A549 (cell line): ENCODE data around the gene PICK1.

ENCODE experiments used
- CBX8 ChIP-seq: fragments of 200-600 bp; sonication (generic); IDR thresholded peaks from 2 replicates; pipeline ENCODE4 v1.6.1; 2016
- POLR2A ChIP-seq: IDR thresholded peaks from 2 replicates; pipeline ENCODE4 v1.6.1; 2012; ENCODE audit warnings: mild to moderate bottlenecking, low read length
- RAD21 ChIP-seq, 2 experiments: fragments of >200 bp in 1 of 2; sonication (Bioruptor Twin) in 1 of 2; formaldehyde crosslinking in 1 of 2; IDR thresholded peaks in 1 of 2; conservative IDR thresholded peaks in 1 of 2; 2 replicates in 1 of 2; 3 replicates in 1 of 2; pipeline ENCODE4 v1.6.1; 2012 to 2018; ENCODE audit warnings: inconsistent platforms in 1 of 2
- RNF2 ChIP-seq: fragments of 200-600 bp; sonication (generic); IDR thresholded peaks from 2 replicates; pipeline ENCODE4 v1.6.1; 2016; ENCODE audit warnings: low read depth, mild to moderate bottlenecking, antibody characterized with exemption, moderate library complexity, borderline replicate concordance
- TF ChIP-seq, protein P1 (sequence below): fragments of 200-600 bp; sonication (generic); IDR thresholded peaks from 2 replicates; pipeline ENCODE4 v1.6.1; 2016; ENCODE audit warnings: antibody characterized with exemption, mild to moderate bottlenecking, moderate library complexity
- TF ChIP-seq, protein P2 (sequence below): fragments of >200 bp; sonication (Bioruptor Twin); formaldehyde crosslinking; IDR thresholded peaks from 3 replicates; pipeline ENCODE4 v1.5.1; 2016

DNA sequence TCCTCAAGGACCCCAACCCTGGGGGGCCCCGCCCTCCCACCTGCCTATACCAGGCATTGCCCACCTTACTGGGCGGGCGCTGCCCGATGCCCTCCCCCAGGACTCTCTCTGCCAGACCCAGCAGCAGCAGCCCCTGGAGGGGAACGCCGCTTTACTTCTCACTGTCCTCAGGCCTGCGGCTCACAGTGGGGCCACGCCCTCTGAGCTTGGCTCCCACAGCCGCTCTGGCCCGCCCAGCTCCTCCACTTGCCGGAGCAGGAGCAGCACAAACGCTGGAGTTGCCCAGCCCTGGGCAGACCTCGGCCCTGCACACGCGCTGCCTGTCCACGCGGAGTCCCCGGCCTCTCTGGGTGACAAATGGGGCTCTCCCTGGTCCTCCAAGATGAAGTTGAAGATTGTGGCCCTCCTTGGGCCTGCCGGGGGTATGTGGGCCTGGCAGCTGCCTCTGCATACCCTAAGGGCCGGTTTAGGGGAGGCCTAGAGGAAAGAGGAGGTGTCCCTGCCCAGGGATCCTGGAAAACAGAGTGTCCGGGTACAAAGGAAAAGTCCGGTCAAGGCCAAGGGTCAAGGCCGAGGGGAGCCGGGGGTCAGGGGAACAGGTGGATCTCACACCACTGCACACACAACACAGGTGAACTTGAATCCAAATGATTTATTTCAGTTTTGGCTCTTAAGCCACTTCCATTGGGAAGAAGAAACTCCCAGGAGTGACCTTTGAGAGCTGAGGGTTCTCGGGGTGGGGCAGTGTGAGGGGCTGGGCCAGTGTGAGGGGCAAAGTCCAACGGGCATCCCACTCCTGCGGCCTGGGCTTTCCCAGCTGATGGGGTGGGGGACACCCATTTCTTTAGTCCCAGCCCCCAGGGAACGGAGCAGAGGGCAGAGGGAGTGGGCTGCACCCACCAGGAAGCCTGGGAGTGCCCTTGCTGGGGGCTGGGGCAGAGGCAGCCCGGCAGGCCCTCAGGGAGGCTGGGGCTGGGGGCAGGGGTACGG lies 54.0 kb downstream of the PICK1 start:
- 0 out of 2 replicates have a peak, but pooled peaks have one; percentile 7 for TF ChIP-seq POLR2A
- no peak for TF ChIP-seq RAD21 (conservative IDR thresholded peaks at IDR 0.05 in 1 of 2, IDR thresholded peaks at IDR 0.05 in 1 of 2)
- TF ChIP-seq CBX8: no peak
- TF ChIP-seq, protein P1, sequence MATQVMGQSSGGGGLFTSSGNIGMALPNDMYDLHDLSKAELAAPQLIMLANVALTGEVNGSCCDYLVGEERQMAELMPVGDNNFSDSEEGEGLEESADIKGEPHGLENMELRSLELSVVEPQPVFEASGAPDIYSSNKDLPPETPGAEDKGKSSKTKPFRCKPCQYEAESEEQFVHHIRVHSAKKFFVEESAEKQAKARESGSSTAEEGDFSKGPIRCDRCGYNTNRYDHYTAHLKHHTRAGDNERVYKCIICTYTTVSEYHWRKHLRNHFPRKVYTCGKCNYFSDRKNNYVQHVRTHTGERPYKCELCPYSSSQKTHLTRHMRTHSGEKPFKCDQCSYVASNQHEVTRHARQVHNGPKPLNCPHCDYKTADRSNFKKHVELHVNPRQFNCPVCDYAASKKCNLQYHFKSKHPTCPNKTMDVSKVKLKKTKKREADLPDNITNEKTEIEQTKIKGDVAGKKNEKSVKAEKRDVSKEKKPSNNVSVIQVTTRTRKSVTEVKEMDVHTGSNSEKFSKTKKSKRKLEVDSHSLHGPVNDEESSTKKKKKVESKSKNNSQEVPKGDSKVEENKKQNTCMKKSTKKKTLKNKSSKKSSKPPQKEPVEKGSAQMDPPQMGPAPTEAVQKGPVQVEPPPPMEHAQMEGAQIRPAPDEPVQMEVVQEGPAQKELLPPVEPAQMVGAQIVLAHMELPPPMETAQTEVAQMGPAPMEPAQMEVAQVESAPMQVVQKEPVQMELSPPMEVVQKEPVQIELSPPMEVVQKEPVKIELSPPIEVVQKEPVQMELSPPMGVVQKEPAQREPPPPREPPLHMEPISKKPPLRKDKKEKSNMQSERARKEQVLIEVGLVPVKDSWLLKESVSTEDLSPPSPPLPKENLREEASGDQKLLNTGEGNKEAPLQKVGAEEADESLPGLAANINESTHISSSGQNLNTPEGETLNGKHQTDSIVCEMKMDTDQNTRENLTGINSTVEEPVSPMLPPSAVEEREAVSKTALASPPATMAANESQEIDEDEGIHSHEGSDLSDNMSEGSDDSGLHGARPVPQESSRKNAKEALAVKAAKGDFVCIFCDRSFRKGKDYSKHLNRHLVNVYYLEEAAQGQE: no peak
- TF ChIP-seq, protein P2, sequence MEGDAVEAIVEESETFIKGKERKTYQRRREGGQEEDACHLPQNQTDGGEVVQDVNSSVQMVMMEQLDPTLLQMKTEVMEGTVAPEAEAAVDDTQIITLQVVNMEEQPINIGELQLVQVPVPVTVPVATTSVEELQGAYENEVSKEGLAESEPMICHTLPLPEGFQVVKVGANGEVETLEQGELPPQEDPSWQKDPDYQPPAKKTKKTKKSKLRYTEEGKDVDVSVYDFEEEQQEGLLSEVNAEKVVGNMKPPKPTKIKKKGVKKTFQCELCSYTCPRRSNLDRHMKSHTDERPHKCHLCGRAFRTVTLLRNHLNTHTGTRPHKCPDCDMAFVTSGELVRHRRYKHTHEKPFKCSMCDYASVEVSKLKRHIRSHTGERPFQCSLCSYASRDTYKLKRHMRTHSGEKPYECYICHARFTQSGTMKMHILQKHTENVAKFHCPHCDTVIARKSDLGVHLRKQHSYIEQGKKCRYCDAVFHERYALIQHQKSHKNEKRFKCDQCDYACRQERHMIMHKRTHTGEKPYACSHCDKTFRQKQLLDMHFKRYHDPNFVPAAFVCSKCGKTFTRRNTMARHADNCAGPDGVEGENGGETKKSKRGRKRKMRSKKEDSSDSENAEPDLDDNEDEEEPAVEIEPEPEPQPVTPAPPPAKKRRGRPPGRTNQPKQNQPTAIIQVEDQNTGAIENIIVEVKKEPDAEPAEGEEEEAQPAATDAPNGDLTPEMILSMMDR: no peak
- no peak for TF ChIP-seq RNF2
